HEK293 (cell line): ENCODE measurements around the gene DCTN4.

ENCODE experiments used
- BCL11B ChIP-seq: fragments of 450-650 bp; formaldehyde crosslinking; IDR thresholded peaks from 2 replicates; pipeline ENCODE4 v1.5.1; 2016; ENCODE audit warnings: low read depth, missing biosample characterization, missing genetic modification characterization
- GLI2 ChIP-seq: fragments of 450-650 bp; formaldehyde crosslinking; IDR thresholded peaks from 2 replicates; pipeline ENCODE4; 2017; ENCODE audit warnings: missing biosample characterization, missing genetic modification characterization, low read depth, borderline replicate concordance
- HOXA7 ChIP-seq: sonication (generic); formaldehyde crosslinking; IDR thresholded peaks from 2 replicates; pipeline ENCODE4 v1.8.1; 2022; ENCODE audit warnings: missing genetic modification reagents, borderline replicate concordance
- KLF7 ChIP-seq: fragments of 450-650 bp; formaldehyde crosslinking; IDR thresholded peaks from 2 replicates; pipeline ENCODE4 v1.5.1; 2016; ENCODE audit warnings: missing biosample characterization, missing genetic modification characterization, borderline replicate concordance
- SCRT1 ChIP-seq: fragments of 450-650 bp; formaldehyde crosslinking; IDR thresholded peaks from 2 replicates; pipeline ENCODE4 v1.5.1; 2016; ENCODE audit warnings: missing biosample characterization, missing genetic modification characterization, borderline replicate concordance
- ZBTB17 ChIP-seq: fragments of 450-650 bp; formaldehyde crosslinking; IDR thresholded peaks from 2 replicates; pipeline ENCODE4 v1.5.1; 2016; ENCODE audit warnings: missing biosample characterization, missing genetic modification characterization
- ZBTB48 ChIP-seq: fragments of 450-650 bp; formaldehyde crosslinking; IDR thresholded peaks from 2 replicates; pipeline ENCODE4 v1.5.1; 2016; ENCODE audit warnings: missing biosample characterization, missing genetic modification characterization
- ZFP3 ChIP-seq: fragments of 450-650 bp; formaldehyde crosslinking; IDR thresholded peaks from 2 replicates; pipeline ENCODE4 v1.5.1; 2016; ENCODE audit warnings: low read depth, missing biosample characterization, missing genetic modification characterization
- ZNF121 ChIP-seq: fragments of 450-650 bp; formaldehyde crosslinking; IDR thresholded peaks from 2 replicates; pipeline ENCODE4 v1.5.1; 2016; ENCODE audit warnings: missing biosample characterization, missing genetic modification characterization
- ZNF202 ChIP-seq: fragments of 450-650 bp; formaldehyde crosslinking; IDR thresholded peaks from 2 replicates; pipeline ENCODE4 v1.5.1; 2016; ENCODE audit warnings: missing biosample characterization, missing genetic modification characterization, borderline replicate concordance
- ZNF223 ChIP-seq: fragments of 450-650 bp; formaldehyde crosslinking; IDR thresholded peaks from 2 replicates; pipeline ENCODE4 v1.5.1; 2016; ENCODE audit warnings: missing biosample characterization, missing genetic modification characterization
- ZNF266 ChIP-seq: fragments of 450-650 bp; formaldehyde crosslinking; IDR thresholded peaks from 2 replicates; pipeline ENCODE4 v1.5.1; 2016; ENCODE audit warnings: missing biosample characterization, missing genetic modification characterization, low read depth
- ZNF335 ChIP-seq: fragments of 450-650 bp; formaldehyde crosslinking; conservative IDR thresholded peaks from 2 replicates; pipeline ENCODE4 v1.5.1; 2016; ENCODE audit warnings: missing biosample characterization, missing genetic modification characterization
- ZNF366 ChIP-seq: fragments of 450-650 bp; formaldehyde crosslinking; conservative IDR thresholded peaks from 2 replicates; pipeline ENCODE4 v1.5.1; 2016; ENCODE audit warnings: missing biosample characterization, missing genetic modification characterization
- ZNF404 ChIP-seq: fragments of 450-650 bp; formaldehyde crosslinking; IDR thresholded peaks from 2 replicates; pipeline ENCODE4 v1.5.1; 2017; ENCODE audit warnings: missing biosample characterization, missing genetic modification characterization
- ZNF416 ChIP-seq: fragments of 450-650 bp; formaldehyde crosslinking; IDR thresholded peaks from 2 replicates; pipeline ENCODE4 v1.5.1; 2016; ENCODE audit warnings: missing biosample characterization, missing genetic modification characterization
- ZNF433 ChIP-seq: fragments of 450-650 bp; formaldehyde crosslinking; IDR thresholded peaks from 2 replicates; pipeline ENCODE4 v1.5.1; 2016; ENCODE audit warnings: missing biosample characterization, missing genetic modification characterization, low read depth
- ZNF48 ChIP-seq: fragments of 450-650 bp; formaldehyde crosslinking; IDR thresholded peaks from 2 replicates; pipeline ENCODE4 v1.5.1; 2016; ENCODE audit warnings: missing biosample characterization, missing genetic modification characterization
- ZNF521 ChIP-seq: fragments of 450-650 bp; formaldehyde crosslinking; IDR thresholded peaks from 2 replicates; pipeline ENCODE4 v1.5.1; 2017; ENCODE audit warnings: missing biosample characterization, mild to moderate bottlenecking, missing genetic modification characterization
- ZNF530 ChIP-seq: fragments of 450-650 bp; formaldehyde crosslinking; IDR thresholded peaks from 2 replicates; pipeline ENCODE4 v1.5.1; 2016; ENCODE audit warnings: low read depth, missing biosample characterization, missing genetic modification characterization
- ZNF558 ChIP-seq: fragments of 450-650 bp; formaldehyde crosslinking; IDR thresholded peaks from 2 replicates; pipeline ENCODE4 v1.5.1; 2016; ENCODE audit warnings: missing biosample characterization, missing genetic modification characterization
- ZNF600 ChIP-seq: fragments of 450-650 bp; formaldehyde crosslinking; IDR thresholded peaks from 2 replicates; pipeline ENCODE4 v1.5.1; 2016; ENCODE audit warnings: missing biosample characterization, missing genetic modification characterization
- ZNF626 ChIP-seq: fragments of 450-650 bp; sonication (Bioruptor Pico); formaldehyde crosslinking; IDR thresholded peaks from 2 replicates; pipeline ENCODE4 v1.5.1; 2018; ENCODE audit warnings: missing biosample characterization, missing genetic modification characterization, inconsistent platforms
- ZNF785 ChIP-seq: fragments of 450-650 bp; formaldehyde crosslinking; IDR thresholded peaks from 2 replicates; pipeline ENCODE4 v1.5.1; 2016; ENCODE audit warnings: missing biosample characterization, missing genetic modification characterization
- ZNF830 ChIP-seq: fragments of 450-650 bp; IDR thresholded peaks from 2 replicates; pipeline ENCODE4 v1.5.0; 2018; ENCODE audit warnings: missing biosample characterization, missing genetic modification characterization, low read depth, mild to moderate bottlenecking, moderate library complexity
- ZSCAN16 ChIP-seq: fragments of 450-650 bp; formaldehyde crosslinking; IDR thresholded peaks from 2 replicates; pipeline ENCODE4 v1.5.1; 2016; ENCODE audit warnings: missing biosample characterization, missing genetic modification characterization
- TF ChIP-seq, protein P1 (sequence below): fragments of 450-650 bp; formaldehyde crosslinking; IDR thresholded peaks from 2 replicates; pipeline ENCODE4 v1.5.1; 2016; ENCODE audit warnings: missing biosample characterization, missing genetic modification characterization
- TF ChIP-seq, protein P2 (sequence below): fragments of 450-650 bp; formaldehyde crosslinking; IDR thresholded peaks from 2 replicates; pipeline ENCODE4 v1.5.1; 2016; ENCODE audit warnings: missing biosample characterization, missing genetic modification characterization
- TF ChIP-seq, protein P3 (sequence below): fragments of 450-650 bp; formaldehyde crosslinking; IDR thresholded peaks from 2 replicates; pipeline ENCODE4 v1.5.1; 2016; ENCODE audit warnings: missing biosample characterization, missing genetic modification characterization
- TF ChIP-seq, protein P4 (sequence below): fragments of 450-650 bp; formaldehyde crosslinking; IDR thresholded peaks from 2 replicates; pipeline ENCODE4 v1.5.1; 2016; ENCODE audit warnings: missing biosample characterization, missing genetic modification characterization
- TF ChIP-seq, protein P5 (sequence below): fragments of 450-650 bp; formaldehyde crosslinking; IDR thresholded peaks from 2 replicates; pipeline ENCODE4 v1.5.1; 2017; ENCODE audit warnings: missing biosample characterization, missing genetic modification characterization

The DCTN4 gene

DNA sequence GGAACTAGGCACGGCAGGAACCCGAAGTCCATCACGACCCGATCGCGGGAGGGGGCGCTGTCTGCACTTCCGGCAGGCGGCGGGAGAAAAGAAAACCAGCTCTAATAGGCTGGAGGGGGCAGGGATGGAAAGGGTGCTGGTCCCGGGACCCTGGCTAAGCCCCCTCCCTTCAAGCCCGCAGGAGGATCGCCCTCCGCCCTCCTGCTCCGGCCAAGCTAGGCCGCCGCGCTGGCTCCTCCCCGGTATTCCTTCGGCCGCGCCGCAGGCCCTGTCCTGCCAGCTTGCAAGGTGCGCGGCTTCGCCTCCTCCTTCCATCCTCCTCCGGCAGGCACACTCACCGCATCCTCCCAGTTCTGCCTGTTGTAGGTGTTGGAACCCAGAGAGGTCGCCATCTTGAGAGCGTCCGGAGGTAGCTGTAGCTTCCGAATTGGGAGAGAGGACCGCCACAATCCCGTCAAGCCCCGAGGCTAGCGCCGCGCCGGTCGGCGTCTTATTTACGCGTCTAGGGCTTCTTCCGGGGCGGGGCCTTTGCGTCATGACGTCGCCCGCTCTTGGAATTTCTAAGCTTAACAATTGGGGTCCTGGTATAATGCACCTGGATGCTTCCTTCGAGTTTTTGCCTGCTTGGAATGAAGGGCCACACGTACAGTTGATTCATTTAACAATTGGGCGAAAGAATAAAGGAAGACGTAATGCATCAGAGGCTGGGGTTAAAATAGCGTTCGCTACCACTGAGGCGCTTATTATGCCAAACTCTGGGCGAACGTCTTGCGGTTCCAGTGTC, 58.0 kb downstream of the DCTN4 start, which contains the start of gene RBM22 (continued):
- TF ChIP-seq ZNF266 (tag by site-specific recombination) (no peak), BCL11B (tag by site-specific recombination) (peak; percentile 79; the same call in 1 of the 2 replicates), ZSCAN16 (tag by site-specific recombination) (no peak), KLF7 (tag by site-specific recombination) (no peak), GLI2 (tag by site-specific recombination) (no peak), ZNF416 (tag by site-specific recombination) (no peak), ZNF433 (tag by site-specific recombination) (no peak), HOXA7 (no peak), ZNF521 (no peak), ZNF366 (tag by site-specific recombination) (peak; percentile 46; the same call in 1 of the 2 replicates), ZBTB48 (tag by site-specific recombination) (0 out of 2 replicates have a peak, but pooled peaks have one; percentile 42), ZFP3 (no peak), ZNF404 (no peak), ZNF600 (tag by site-specific recombination) (peak; percentile 81), ZNF558 (tag by site-specific recombination) (no peak), ZNF626 (no peak), ZNF48 (tag by site-specific recombination) (no peak), ZNF530 (tag by site-specific recombination) (no peak), ZNF335 (tag by site-specific recombination) (peak; percentile 99), SCRT1 (tag by site-specific recombination) (no peak), ZNF202 (tag by site-specific recombination) (no peak), ZNF121 (tag by site-specific recombination) (no peak), ZBTB17 (tag by site-specific recombination) (peak; percentile 89), ZNF223 (tag by site-specific recombination) (0 out of 2 replicates have a peak, but pooled peaks have one; percentile 15), ZNF785 (no peak), ZNF830 (tag by site-specific recombination) (no peak)
- TF ChIP-seq, protein P1, sequence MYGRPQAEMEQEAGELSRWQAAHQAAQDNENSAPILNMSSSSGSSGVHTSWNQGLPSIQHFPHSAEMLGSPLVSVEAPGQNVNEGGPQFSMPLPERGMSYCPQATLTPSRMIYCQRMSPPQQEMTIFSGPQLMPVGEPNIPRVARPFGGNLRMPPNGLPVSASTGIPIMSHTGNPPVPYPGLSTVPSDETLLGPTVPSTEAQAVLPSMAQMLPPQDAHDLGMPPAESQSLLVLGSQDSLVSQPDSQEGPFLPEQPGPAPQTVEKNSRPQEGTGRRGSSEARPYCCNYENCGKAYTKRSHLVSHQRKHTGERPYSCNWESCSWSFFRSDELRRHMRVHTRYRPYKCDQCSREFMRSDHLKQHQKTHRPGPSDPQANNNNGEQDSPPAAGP, result 0 out of 2 replicates have a peak, but pooled peaks have one; percentile 25
- TF ChIP-seq, protein P2, sequence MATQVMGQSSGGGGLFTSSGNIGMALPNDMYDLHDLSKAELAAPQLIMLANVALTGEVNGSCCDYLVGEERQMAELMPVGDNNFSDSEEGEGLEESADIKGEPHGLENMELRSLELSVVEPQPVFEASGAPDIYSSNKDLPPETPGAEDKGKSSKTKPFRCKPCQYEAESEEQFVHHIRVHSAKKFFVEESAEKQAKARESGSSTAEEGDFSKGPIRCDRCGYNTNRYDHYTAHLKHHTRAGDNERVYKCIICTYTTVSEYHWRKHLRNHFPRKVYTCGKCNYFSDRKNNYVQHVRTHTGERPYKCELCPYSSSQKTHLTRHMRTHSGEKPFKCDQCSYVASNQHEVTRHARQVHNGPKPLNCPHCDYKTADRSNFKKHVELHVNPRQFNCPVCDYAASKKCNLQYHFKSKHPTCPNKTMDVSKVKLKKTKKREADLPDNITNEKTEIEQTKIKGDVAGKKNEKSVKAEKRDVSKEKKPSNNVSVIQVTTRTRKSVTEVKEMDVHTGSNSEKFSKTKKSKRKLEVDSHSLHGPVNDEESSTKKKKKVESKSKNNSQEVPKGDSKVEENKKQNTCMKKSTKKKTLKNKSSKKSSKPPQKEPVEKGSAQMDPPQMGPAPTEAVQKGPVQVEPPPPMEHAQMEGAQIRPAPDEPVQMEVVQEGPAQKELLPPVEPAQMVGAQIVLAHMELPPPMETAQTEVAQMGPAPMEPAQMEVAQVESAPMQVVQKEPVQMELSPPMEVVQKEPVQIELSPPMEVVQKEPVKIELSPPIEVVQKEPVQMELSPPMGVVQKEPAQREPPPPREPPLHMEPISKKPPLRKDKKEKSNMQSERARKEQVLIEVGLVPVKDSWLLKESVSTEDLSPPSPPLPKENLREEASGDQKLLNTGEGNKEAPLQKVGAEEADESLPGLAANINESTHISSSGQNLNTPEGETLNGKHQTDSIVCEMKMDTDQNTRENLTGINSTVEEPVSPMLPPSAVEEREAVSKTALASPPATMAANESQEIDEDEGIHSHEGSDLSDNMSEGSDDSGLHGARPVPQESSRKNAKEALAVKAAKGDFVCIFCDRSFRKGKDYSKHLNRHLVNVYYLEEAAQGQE (tag by site-specific recombination), result peak; percentile 56; the same call in 1 of the 2 replicates
- TF ChIP-seq, protein P3, sequence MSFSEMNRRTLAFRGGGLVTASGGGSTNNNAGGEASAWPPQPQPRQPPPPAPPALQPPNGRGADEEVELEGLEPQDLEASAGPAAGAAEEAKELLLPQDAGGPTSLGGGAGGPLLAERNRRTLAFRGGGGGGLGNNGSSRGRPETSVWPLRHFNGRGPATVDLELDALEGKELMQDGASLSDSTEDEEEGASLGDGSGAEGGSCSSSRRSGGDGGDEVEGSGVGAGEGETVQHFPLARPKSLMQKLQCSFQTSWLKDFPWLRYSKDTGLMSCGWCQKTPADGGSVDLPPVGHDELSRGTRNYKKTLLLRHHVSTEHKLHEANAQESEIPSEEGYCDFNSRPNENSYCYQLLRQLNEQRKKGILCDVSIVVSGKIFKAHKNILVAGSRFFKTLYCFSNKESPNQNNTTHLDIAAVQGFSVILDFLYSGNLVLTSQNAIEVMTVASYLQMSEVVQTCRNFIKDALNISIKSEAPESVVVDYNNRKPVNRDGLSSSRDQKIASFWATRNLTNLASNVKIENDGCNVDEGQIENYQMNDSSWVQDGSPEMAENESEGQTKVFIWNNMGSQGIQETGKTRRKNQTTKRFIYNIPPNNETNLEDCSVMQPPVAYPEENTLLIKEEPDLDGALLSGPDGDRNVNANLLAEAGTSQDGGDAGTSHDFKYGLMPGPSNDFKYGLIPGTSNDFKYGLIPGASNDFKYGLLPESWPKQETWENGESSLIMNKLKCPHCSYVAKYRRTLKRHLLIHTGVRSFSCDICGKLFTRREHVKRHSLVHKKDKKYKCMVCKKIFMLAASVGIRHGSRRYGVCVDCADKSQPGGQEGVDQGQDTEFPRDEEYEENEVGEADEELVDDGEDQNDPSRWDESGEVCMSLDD (tag by site-specific recombination), result peak; percentile 78
- TF ChIP-seq, protein P4, sequence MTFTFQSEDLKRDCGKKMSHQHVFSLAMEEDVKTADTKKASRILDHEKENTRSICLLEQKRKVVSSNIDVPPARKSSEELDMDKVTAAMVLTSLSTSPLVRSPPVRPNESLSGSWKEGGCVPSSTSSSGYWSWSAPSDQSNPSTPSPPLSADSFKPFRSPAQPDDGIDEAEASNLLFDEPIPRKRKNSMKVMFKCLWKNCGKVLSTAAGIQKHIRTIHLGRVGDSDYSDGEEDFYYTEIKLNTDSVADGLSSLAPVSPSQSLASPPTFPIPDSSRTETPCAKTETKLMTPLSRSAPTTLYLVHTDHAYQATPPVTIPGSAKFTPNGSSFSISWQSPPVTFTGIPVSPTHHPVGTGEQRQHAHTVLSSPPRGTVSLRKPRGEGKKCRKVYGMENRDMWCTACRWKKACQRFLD (tag by site-specific recombination), result no peak
- TF ChIP-seq, protein P5, sequence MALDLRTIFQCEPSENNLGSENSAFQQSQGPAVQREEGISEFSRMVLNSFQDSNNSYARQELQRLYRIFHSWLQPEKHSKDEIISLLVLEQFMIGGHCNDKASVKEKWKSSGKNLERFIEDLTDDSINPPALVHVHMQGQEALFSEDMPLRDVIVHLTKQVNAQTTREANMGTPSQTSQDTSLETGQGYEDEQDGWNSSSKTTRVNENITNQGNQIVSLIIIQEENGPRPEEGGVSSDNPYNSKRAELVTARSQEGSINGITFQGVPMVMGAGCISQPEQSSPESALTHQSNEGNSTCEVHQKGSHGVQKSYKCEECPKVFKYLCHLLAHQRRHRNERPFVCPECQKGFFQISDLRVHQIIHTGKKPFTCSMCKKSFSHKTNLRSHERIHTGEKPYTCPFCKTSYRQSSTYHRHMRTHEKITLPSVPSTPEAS, result no peak
